ENCODE measurements around the gene CYP2W1.

CYP2W1 gene

GRCh38 chr7:1022356-1022755 lies 39.4 kb downstream of the CYP2W1 start:
- no peak overlapping the region for H3K4me3 ChIP-seq (ENCODE audit: low read length)
- no peak for DNase-seq (ENCODE audit: low read depth, low spot score)

GRCh38 chr7:1022801-1023465 lies 40.0 kb downstream of the CYP2W1 start:
- no peak for DNase-seq (ENCODE audit: low read depth, low spot score)
- H3K4me3 ChIP-seq (ENCODE audit: low read length), result no peak overlapping the region

GRCh38 chr7:1024331-1024841 lies 41.4 kb downstream of the CYP2W1 start:
- no peak for DNase-seq (ENCODE audit: low read depth, low spot score)
- no peak overlapping the region for H3K4me3 ChIP-seq (ENCODE audit: low read length)

- DNase-seq (ENCODE audit: low read depth, low spot score), result no peak
Measured at GRCh38 chr7:1024876-1025742, 42.1 kb downstream of the CYP2W1 start.

DNA sequence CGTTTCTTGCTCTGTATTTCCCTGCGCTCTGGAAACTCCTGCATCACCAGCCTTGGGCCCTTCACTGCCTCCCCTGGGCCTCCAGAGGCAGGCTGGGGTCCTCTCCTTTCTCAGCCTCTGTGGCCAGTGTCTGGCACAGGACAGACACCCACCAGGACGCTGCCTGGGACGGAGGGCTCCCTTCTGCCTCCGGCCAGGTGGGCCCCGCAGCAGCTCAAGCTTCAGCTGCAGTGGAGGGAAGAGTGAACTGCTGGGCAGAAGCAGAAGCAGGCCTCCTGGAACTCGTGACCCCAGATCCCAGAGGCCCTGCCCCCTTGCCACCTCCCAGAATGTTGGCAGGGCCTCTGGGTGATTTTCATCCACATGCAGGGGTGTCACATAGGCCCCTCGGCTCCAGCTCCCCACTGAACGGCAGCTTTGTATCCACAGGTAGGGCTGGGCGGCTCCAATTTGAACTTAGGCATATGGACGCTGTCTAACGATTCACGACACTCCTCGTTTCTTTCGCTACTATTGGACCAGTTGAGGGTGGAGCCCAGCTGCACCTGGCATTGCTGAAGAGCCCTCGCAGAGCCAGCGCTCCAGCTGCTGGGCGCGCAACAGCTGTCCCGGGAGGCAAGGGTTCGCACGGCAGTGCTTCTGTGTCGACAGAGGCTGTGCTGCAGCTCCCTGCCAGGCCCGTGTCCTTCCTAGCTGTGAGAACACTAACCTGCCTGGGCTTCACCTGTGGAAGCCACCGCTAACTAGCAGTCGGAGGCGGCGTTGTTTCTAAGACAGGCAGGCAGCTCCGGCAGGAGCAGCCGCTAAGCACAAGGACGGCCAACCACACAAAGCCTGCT lies 43.0 kb downstream of the CYP2W1 start:
- no peak for DNase-seq (ENCODE audit: low read depth, low spot score)
- no peak overlapping the region for H3K4me3 ChIP-seq (ENCODE audit: low read length)

More at GRCh38 chr7:1024876-1025742, 42.1 kb downstream of the CYP2W1 start:
- no peak overlapping the region for H3K4me3 ChIP-seq (ENCODE audit: low read length)

DNA sequence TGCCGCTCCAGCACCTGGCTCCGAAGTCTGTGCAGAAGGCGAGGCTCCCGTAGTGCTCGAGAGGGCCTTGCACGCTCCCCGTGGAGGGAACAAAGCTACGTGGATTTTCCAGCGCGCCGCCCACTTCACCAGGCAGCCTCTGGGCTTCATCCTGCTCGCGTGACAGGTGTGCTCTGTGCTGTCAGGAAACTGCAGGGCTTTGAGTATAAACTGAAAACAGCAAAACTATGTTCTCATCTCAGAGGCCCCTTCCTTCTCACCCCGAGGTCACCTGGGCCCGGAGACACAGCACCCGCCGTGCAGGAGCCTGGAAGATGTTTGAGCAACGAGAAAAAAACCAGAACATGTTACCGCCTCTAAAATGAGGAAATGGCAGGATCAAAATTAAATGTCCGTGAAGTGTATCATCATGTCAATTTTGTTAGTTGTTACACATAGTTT lies 43.8 kb downstream of the CYP2W1 start:
- no peak for DNase-seq (ENCODE audit: low read depth, low spot score)
- no peak overlapping the region for H3K4me3 ChIP-seq (ENCODE audit: low read length)

DNA sequence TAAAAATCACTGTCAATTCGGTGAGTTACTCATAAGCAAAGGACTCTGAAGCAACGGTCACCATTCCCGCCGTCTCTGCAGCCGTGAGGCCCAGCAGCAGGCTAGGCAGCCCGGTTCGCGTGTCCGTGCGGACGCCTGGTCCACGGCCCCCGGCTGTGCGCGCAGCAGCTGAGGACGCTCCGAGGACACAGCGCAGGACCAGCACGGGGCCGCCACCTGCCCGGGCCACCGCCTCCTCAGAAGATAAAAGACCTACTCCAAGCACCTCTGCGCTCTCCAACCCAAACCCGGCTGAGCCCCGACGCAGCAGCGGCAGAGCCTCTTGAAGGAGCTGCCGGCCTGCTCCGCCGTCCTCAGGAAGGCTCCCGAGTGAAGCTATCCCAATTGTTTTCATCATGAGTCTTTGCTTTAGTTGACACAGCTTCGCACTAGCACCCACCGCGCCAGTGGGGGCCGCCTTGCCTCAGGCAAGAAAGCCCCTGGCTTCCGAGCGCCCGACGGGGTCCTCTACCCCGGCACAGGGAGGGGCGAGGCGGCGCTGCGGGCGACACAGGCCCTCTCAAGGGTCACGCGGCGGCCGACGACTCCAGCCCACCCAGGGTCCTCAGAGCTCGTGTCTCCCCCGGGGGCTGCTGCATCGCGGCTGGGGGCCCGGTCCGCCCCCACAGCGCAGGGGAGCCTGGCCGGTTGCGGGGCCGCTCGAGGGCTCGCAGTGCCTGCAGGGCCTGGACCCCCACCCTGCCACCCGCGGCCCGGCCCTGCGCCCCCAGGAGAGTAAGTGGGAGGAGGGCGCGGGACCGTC lies 44.5 kb downstream of the CYP2W1 start:
- no peak for DNase-seq (ENCODE audit: low read depth, low spot score)
- H3K4me3 ChIP-seq (ENCODE audit: low read length), result no peak overlapping the region

GRCh38 chr7:1028044-1028770 lies 45.2 kb downstream of the CYP2W1 start:
- DNase-seq (ENCODE audit: low read depth, low spot score), result no peak
- H3K4me3 ChIP-seq (ENCODE audit: low read length), result no peak overlapping the region

GRCh38 chr7:1028775-1029636 lies 46.0 kb downstream of the CYP2W1 start:
- no peak for DNase-seq (ENCODE audit: low read depth, low spot score)
- H3K4me3 ChIP-seq (ENCODE audit: low read length), result no peak overlapping the region

DNA sequence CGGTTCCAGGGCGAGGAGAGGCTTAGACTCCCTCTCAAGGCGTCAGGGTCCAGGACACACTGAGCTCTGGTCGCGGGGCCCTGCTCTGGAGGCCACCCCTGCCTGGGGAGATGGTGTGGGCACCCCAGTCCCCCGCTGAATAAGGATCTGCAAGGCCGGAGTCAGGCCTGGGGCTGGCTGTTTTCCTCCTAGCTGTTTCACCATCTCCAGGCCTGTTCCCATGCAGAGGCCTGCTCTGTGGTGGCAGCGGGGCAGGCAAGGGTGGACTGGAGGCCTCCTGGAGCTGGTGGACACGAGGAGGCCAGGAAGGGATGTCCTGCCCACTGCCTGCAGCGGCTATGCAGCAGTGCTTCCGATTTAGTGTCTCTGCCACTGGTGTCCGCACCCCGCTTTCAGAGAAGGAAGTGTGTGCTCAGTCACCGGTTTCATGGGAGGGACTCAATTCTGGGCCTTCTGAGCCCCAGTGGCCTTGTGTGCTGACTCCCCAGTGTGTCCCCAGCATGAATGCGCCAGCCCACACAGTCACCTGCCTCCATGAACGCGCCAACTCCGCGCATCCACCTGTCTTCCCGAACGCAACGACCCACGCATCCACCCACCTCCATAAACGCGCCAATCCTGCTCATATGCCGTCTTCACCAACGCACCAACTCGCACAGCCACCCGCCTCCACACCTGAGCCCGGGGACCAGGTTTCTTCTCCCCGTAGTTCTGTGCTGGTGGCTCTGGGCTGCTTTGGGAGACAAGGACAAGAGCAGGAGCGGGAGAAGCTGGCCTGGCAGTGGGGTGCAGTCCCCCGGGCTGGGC lies 46.9 kb downstream of the CYP2W1 start:
- no peak for DNase-seq (ENCODE audit: low read depth, low spot score)
- H3K4me3 ChIP-seq (ENCODE audit: low read length), result no peak overlapping the region

DNA sequence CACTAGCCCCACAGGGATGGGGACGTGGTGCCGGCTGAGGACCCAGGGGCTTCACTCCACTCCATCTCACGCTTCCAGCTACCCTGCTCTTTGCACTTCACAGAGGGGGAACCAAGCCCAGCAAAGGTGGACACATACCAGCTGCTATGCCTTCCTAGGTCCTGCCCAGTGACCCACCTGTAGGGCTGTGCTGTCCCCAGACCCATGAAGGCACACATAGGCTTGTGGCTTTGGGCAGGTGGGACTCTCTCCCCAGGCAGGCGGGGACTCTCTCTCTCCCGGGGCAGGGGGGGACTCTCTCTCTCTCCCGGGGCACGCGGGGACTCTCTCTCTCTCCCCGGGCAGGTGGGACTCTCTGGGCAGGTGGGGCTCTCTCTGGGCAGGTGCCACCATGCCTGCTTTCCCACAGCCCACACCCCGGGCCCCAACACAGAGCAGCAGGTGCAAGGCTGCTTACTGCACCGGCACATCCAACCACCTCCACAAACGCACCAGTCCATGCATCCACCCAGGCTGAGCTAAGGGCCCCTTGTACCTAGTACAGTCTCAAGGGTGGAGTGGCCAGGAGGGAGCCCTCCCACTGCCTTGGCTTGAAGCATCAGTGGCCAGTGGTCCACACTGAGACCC lies 47.6 kb downstream of the CYP2W1 start:
- H3K4me3 ChIP-seq (ENCODE audit: low read length), result no peak overlapping the region
- DNase-seq (ENCODE audit: low read depth, low spot score), result no peak

DNA sequence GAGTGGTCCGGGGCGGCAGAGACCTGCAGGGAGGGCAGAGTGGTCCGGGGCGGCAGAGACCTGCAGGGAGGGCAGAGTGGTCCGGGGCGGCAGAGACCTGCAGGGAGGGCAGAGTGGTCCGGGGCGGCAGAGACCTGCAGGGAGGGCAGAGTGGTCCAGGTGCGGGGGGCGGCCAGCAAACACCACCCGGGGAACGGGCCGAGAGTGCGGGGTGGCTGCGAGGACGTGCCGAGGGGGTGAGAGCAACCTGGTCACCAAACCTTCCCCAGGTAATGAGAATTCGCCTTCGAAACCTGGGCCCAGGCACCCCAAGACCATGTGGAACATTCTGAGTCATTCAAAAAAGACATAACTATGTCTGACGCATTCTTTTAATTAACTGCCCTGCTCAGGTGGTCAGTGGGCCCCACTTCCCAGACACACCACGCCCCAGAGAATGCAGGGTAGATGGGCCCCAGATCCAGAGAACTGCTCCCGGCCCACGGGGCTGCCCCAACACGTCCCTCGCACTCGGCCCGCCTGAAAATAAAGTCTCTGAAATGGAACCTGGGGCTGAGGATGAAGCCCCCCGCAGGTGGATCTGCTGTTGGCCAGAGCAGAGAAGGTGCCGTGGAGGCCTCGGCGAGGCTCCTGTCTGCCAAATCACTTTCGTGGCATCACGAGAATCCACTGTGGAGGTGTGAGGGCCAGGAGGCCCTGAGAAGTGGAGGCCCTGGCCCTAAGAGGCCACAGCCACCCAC lies 48.9 kb downstream of the CYP2W1 start:
- H3K4me3 ChIP-seq (ENCODE audit: low read length), result no peak overlapping the region
- no peak for DNase-seq (ENCODE audit: low read depth, low spot score)

DNA sequence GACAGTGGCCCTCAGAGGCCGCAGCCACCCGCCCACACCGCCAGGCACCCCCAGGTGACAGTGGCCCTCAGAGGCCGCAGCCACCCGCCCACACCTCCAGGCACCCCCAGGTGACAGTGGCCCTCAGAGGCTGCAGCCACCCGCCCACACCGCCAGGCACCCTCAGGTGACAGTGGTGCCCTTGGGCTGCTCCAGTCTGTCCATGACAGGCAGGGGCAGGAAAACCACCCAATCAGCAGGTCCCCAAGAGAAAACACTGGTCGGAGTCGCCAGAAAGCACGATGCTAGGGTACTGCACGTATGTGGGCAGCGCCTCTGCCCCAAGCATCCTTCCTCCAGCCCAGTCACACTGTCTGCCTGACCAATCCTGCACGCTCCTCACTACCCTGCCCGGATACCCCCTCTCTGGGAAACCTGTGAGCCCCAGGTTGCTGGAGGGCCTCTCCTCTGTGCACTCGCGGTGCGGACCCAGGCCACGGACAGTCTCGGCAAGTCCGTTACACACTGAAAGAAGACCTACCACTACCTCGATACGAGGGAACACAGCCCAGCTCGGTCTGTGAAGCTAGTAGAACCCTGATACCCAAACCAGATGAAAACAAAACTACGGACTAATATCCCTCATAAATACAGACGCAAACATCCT lies 49.7 kb downstream of the CYP2W1 start:
- DNase-seq (ENCODE audit: low read depth, low spot score), result no peak
- H3K4me3 ChIP-seq (ENCODE audit: low read length), result no peak overlapping the region

GRCh38 chr7:1033546-1034145 lies 50.7 kb downstream of the CYP2W1 start:
- DNase-seq (ENCODE audit: low read depth, low spot score), result no peak
- no peak overlapping the region for H3K4me3 ChIP-seq (ENCODE audit: low read length)

Measured in Jurkat, Clone E6-1 (cell line).